Measurements from ENCODE around the gene STARD4.
A peak's percentile ranks its signal among the peaks of the same experiment; 100 is the strongest.

DNA sequence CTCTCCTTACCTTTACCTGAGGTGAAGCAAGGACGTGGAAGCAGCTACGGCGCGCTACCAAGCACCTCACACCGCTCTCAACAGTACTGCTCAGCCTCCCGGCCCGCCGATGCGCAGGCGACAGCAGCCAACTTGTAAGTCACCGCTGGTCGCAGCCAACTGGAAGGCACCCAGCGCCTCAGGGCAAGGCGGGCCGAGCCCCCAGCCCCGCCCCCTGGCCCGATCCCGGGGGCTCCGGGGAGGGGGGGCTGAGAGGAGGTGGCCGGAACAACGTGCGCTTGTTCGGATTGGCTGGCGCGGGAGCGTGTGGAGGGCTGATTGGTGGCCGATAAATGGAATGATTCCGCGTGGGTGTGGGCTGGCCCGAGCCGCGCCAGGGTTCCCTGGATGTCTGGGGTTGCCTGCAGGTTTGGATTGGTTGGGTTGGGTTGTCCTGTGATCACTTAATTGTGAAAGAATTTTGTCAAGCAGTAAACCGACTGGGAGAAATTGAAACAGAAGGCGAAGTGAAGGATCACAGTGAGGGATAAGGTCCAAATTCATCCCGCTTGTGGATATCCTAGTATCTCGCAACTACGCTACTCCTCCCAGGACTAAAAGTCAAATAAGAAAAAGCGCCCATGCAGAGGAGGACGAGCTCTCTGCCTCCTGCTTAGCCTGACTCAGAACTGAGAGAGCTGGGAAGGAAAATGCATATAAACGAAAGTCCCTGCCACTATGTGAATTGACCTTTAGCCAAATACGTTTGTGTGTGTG is at the start of gene STARD4:
- TF ChIP-seq, protein P1, sequence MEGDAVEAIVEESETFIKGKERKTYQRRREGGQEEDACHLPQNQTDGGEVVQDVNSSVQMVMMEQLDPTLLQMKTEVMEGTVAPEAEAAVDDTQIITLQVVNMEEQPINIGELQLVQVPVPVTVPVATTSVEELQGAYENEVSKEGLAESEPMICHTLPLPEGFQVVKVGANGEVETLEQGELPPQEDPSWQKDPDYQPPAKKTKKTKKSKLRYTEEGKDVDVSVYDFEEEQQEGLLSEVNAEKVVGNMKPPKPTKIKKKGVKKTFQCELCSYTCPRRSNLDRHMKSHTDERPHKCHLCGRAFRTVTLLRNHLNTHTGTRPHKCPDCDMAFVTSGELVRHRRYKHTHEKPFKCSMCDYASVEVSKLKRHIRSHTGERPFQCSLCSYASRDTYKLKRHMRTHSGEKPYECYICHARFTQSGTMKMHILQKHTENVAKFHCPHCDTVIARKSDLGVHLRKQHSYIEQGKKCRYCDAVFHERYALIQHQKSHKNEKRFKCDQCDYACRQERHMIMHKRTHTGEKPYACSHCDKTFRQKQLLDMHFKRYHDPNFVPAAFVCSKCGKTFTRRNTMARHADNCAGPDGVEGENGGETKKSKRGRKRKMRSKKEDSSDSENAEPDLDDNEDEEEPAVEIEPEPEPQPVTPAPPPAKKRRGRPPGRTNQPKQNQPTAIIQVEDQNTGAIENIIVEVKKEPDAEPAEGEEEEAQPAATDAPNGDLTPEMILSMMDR (IDR thresholded peaks at IDR 0.05) = peak in 1 of 6 experiments; percentile 2
- peak in 3 of 4 donors; percentile 24 to 89 (median 72) for TF ChIP-seq POLR2A (IDR thresholded peaks at IDR 0.05)

All from esophagus squamous epithelium (tissue), 4 donors.